ENCODE data around the gene MTAP. TPM values are rescaled to one million over a fixed set of nuclear protein-coding genes. Genes with fewer than 3 reads are reported as not detected.

The MTAP gene
- polyA plus RNA-seq, 1 donor (not counting 4 experiments of a cell fraction or from before 2014, with no cell fraction given): 48.7 TPM

DNA sequence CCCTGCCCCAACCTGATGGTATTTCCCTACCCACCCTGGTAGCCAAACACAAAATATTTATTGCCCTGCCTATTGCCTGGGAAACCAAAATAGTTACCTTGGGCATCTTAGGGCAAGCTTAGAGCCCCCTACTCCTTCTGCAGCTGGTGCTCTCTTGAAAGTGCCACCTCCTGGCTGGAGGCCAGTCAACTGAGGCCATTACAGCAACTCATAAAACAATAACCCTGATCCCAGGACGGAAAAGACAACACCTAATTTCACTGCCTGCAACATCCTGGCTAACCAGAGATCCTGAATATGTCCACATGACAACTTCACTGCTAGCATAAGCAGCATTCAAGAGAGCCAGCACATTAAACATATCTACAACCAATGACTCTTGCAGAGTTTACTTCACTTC is 38.7 kb downstream of the MTAP start:
- Histone ChIP-seq H3K9me1 (ENCODE audit: control insufficient read depth, extremely low read depth, insufficient read depth, low read length) (no peaks in the 10 kb centered on the region), H3K27me3 (ENCODE audit: control insufficient read depth, extremely low read depth, insufficient read depth, low read length) (no peaks in the 10 kb centered on the region), H4K20me1 (ENCODE audit: control insufficient read depth, extremely low read depth, insufficient read depth, low read length) (no peaks in the 10 kb centered on the region), H3K4me3 (ENCODE audit: control insufficient read depth in 2 of 3, extremely low read depth in 1 of 3, insufficient read depth in 2 of 3, low read depth in 1 of 3, low read length in 3 of 3) (no peak overlapping the region), H3K27ac (ENCODE audit: control insufficient read depth, insufficient read depth, low read length) (no peak overlapping the region), H3K4me2 (ENCODE audit: control insufficient read depth, extremely low read depth, insufficient read depth, low read depth, low read length) (no peak overlapping the region), H3K9ac (ENCODE audit: control insufficient read depth, extremely low read depth, insufficient read depth, low read length) (no peak overlapping the region), H3K9me3 (ENCODE audit: control insufficient read depth, low read depth, low read length) (no peaks in the 10 kb centered on the region), H3K36me3 (ENCODE audit: control insufficient read depth in 2 of 2, extremely low read depth in 1 of 2, insufficient read depth in 2 of 2, low read length in 2 of 2) (peaks cover 16 to 28% of the 10 kb centered on the region in 2 experiments), H3K79me2 (ENCODE audit: control insufficient read depth, insufficient read depth, low read length) (peaks cover 13% of the 10 kb centered on the region), H2AFZ (ENCODE audit: control insufficient read depth, low read length) (no peak overlapping the region), H3K4me1 (ENCODE audit: control insufficient read depth, extremely low read depth, insufficient read depth, low read length) (peaks cover 12% of the 10 kb centered on the region)
- dilution Hi-C loops (cut with MboI; ENCODE audit: extremely low pct_ligation_motif_present, low sequenced_read_pairs): no loop called here
- TF ChIP-seq EZH2 (IDR thresholded peaks at IDR 0.05; ENCODE audit: low read length): no peak
- TF ChIP-seq CTCF (optimal IDR thresholded peaks at IDR 0.05 in 1 of 3, IDR thresholded peaks at IDR 0.05 in 1 of 3, conservative IDR thresholded peaks at IDR 0.05 in 1 of 3; ENCODE audit: extremely low read depth in 1 of 3, insufficient read depth in 2 of 3, low read length in 3 of 3): no peak
- FAIRE-seq (no peak), DNase-seq (ENCODE audit: low read depth, low spot score) (no peak)

GRCh38 chr9:21848615-21849014 is 46.2 kb downstream of the MTAP start:
- no peak for TF ChIP-seq EZH2 (IDR thresholded peaks at IDR 0.05; ENCODE audit: low read length)
- no peak for TF ChIP-seq CTCF (optimal IDR thresholded peaks at IDR 0.05 in 1 of 3, IDR thresholded peaks at IDR 0.05 in 1 of 3, conservative IDR thresholded peaks at IDR 0.05 in 1 of 3; ENCODE audit: extremely low read depth in 1 of 3, insufficient read depth in 2 of 3, low read length in 3 of 3)
- no peaks in the 10 kb centered on the region for H3K9me1 ChIP-seq (ENCODE audit: control insufficient read depth, extremely low read depth, insufficient read depth, low read length)
- dilution Hi-C loops (cut with MboI; ENCODE audit: extremely low pct_ligation_motif_present, low sequenced_read_pairs): no loop called here
- no peaks in the 10 kb centered on the region for H3K4me1 ChIP-seq (ENCODE audit: control insufficient read depth, extremely low read depth, insufficient read depth, low read length)
- no peaks in the 10 kb centered on the region for H3K9me3 ChIP-seq (ENCODE audit: control insufficient read depth, low read depth, low read length)
- H2AFZ ChIP-seq (ENCODE audit: control insufficient read depth, low read length): no peak overlapping the region
- peaks cover 4 to 7% of the 10 kb centered on the region in 2 experiments for H3K36me3 ChIP-seq (ENCODE audit: control insufficient read depth in 2 of 2, extremely low read depth in 1 of 2, insufficient read depth in 2 of 2, low read length in 2 of 2)
- no peak overlapping the region for H3K4me3 ChIP-seq (ENCODE audit: control insufficient read depth in 2 of 3, extremely low read depth in 1 of 3, insufficient read depth in 2 of 3, low read depth in 1 of 3, low read length in 3 of 3)
- H4K20me1 ChIP-seq (ENCODE audit: control insufficient read depth, extremely low read depth, insufficient read depth, low read length): no peaks in the 10 kb centered on the region
- H3K4me2 ChIP-seq (ENCODE audit: control insufficient read depth, extremely low read depth, insufficient read depth, low read depth, low read length): no peak overlapping the region
- FAIRE-seq: no peak
- H3K9ac ChIP-seq (ENCODE audit: control insufficient read depth, extremely low read depth, insufficient read depth, low read length): no peak overlapping the region
- DNase-seq (ENCODE audit: low read depth, low spot score): no peak
- no peaks in the 10 kb centered on the region for H3K79me2 ChIP-seq (ENCODE audit: control insufficient read depth, insufficient read depth, low read length)
- no peaks in the 10 kb centered on the region for H3K27me3 ChIP-seq (ENCODE audit: control insufficient read depth, extremely low read depth, insufficient read depth, low read length)
- H3K27ac ChIP-seq (ENCODE audit: control insufficient read depth, insufficient read depth, low read length): no peak overlapping the region
